HFF-Myc (cell line): Measurements from ENCODE around the gene RFT1.

ENCODE experiments used
- DNase-seq: peaks from one replicate; pipeline ENCODE4 v3.0.0-alpha.2; 2011; ENCODE audit warnings: low read depth; ENCODE audit errors: extremely low read depth
- H3K4me3 ChIP-seq: replicated peaks from 2 replicates; pipeline ENCODE4 v1.5.1; 2011; ENCODE audit warnings: low read depth, mild to moderate bottlenecking, control low read depth, low read length
- CTCF ChIP-seq: IDR thresholded peaks from 2 replicates; pipeline ENCODE4 v1.5.1; 2012; ENCODE audit warnings: mild to moderate bottlenecking, low read depth, low read length, control low read depth; ENCODE audit errors: missing control alignments

The RFT1 gene

GRCh38 chr3:53122933-53123305 lies 7.3 kb downstream of the RFT1 start:
- no peak overlapping the region for H3K4me3 ChIP-seq
- TF ChIP-seq CTCF: no peak
- DNase-seq: no peak

GRCh38 chr3:53122255-53122932 lies 7.8 kb downstream of the RFT1 start:
- TF ChIP-seq CTCF: no peak
- H3K4me3 ChIP-seq: no peak overlapping the region

GRCh38 chr3:53120336-53120735 lies 9.9 kb downstream of the RFT1 start:
- no peak for TF ChIP-seq CTCF
- no peak overlapping the region for H3K4me3 ChIP-seq
- DNase-seq: no peak

More at GRCh38 chr3:53122255-53122932, 7.8 kb downstream of the RFT1 start:
- no peak for DNase-seq

- DNase-seq: no peak
- no peak for TF ChIP-seq CTCF
- no peak overlapping the region for H3K4me3 ChIP-seq
Measured at GRCh38 chr3:53116956-53117355, 13.3 kb downstream of the RFT1 start.

GRCh38 chr3:53114412-53115074 lies 15.7 kb downstream of the RFT1 start:
- no peak overlapping the region for H3K4me3 ChIP-seq
- TF ChIP-seq CTCF: no peak
- DNase-seq: no peak

- peak; percentile 96 for TF ChIP-seq CTCF
- H3K4me3 ChIP-seq: no peak overlapping the region
- DNase-seq: peak; percentile 70
Measured at GRCh38 chr3:53114011-53114400, 16.2 kb downstream of the RFT1 start.
